Stimulated activated CD4-positive, alpha-beta T cell treated with anti-CD3 and anti-CD28 coated beads, TNF-alpha, amount 100 ng/mL, for 24 hours (primary cell): Measurements from ENCODE around the gene EMILIN3.

ENCODE experiments used
- DNase-seq, 3 experiments: peaks; one replicate each; pipeline ENCODE4 v3.0.0-alpha.2; 2020; ENCODE audit warnings: low read depth in 3 of 3

The EMILIN3 gene

GRCh38 chr20:41347523-41348429 lies 18.8 kb downstream of the EMILIN3 start:
- no peak for DNase-seq

GRCh38 chr20:41345729-41346067 lies 20.9 kb downstream of the EMILIN3 start:
- DNase-seq: no peak

DNA sequence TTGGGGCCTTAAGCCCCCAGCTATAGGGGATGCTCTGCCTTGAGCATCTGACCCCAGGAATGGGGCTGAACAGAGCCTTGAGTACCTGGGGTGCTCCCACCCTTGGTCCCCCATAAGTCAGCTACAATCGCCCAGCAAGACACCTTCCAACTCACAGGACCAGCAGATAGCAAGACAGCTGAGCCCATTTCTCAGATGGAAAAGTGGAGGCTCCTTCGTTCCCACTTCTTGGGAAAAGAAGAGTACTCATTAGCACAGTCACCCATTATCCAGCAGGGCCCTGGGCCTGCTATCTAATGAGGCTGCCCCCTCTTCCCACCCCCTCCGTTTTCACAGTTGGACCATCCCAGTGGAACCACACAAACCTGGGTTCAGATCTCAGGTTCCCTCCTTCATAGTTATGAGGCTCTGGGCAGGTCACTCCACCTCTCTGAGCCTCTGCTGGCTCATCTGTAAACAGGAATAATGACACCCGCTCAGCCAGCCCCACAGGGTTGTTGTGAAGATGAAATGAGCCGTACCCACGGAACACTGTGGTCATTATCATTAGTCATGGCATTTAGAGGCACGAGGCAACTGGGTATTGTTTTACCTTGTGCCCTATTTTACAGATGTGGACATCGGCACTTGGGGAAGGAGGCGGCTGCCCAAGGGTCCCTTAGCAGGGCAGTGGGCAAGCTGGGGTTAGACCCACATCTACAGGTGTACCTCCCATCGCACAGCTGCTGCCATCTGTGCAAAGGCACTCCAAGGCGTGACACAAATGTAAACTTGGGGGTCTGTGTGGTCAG lies 21.5 kb downstream of the EMILIN3 start:
- DNase-seq: no peak

- DNase-seq: no peak
Observed at GRCh38 chr20:41344477-41344876, 22.1 kb downstream of the EMILIN3 start.

GRCh38 chr20:41342474-41343464 lies 23.8 kb downstream of the EMILIN3 start:
- no peak for DNase-seq

DNA sequence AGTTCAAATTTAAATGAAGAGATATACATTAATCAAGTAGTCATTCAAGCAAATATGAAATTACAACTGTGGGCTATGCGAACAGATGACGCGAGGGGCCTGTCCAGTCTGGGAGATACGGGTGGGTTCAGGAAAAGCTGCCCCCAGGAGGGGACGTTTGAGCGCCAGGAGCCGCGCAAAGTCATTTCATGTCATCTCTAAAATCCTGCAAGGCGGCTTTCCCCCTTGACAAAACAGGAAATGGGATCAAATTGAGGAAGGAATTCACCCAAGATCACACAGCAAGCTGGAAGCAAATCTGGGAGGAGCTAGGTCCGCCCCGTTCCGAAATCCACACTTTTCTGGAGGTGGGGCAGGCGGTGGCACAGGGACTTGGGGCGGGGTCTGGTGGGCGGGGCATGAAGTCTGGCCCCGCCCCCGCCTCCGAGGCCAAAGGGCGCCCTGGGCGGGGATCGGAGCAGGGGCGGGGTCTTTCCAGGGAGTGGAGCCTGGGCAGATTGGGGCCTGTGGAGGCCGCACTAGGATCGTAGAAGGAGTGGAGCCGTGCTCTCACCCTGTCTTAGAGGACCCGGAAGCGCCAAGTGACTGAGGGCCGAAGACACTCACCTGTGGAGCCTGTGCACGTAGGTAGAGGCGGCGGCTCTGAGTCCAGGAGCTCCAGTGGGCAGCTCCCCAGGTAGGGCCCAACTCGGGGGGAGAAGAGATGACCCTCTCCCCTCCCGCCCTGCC lies 26.1 kb downstream of the EMILIN3 start, which contains the start of gene LPIN3:
Gene LPIN3, plus strand, starts transcription at position 495 of the 729 bp plus-strand sequence. CDS start 4,983 bp downstream, outside the sequence.
- DNase-seq: peak in 2 of 3 experiments; percentile 19 to 67

- peak; percentile 70 to 81 (median 71) for DNase-seq
Observed at GRCh38 chr20:41339957-41340326, 26.7 kb downstream of the EMILIN3 start.

DNA sequence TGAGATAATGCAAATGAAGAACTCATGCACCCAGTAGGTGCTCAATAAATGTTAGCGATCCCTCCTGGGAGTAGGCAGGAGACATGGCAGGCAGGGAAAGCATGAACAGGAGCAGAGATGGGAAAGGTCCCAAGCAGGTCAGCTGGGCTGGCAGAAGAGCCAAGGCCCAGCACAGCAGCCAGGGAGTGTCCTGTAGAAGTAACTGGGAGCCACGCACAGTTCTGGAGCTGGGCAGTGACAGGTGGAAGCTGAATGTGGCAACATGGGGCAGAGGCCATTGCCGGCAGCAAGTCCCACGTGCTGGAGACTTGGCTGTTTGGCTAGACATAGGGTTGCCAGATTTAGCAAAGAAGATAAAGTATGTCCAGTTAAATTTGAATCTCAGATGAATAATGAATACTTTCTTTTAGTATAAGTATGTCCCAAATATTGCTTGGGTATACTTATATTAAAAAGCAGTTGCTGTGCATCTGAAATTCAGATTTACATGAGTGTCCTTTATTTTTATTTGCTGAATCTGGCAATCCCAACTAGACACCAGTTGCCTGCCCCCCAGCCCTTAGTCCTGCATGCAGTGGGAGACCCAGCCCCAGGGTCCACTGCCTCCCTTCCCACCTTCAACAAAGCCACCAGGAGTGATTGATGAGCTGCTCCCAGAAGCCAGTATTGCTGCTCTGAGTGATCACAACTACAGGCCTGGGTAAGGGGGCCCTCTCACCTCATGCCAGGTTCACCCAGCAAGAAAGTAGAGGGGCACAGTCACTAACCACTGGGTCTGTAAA lies 29.7 kb downstream of the EMILIN3 start:
- no peak for DNase-seq

DNA sequence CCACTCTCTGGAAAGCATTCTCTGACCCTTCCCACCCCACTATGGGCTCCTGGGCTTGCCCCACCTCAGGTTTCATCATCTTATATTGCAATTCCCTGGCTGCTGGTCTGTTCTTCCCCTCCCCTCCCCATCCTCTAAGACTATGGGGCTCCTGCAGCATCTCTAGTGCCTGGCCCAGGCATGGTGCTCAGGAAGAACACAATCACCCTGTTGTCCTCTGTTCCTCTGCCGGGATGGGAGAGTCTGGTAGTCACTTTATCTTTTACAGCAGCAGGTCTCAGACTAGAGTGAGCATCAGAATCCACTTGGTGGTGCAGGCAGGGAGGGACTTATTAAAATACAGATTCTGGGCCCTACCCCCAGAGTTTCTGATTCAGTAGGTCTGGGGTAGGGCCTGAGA lies 31.0 kb downstream of the EMILIN3 start:
- no peak for DNase-seq

- no peak for DNase-seq
Observed at GRCh38 chr20:41334443-41335421, 31.9 kb downstream of the EMILIN3 start.

- DNase-seq: no peak
Observed at GRCh38 chr20:41334036-41334435, 32.6 kb downstream of the EMILIN3 start.

DNA sequence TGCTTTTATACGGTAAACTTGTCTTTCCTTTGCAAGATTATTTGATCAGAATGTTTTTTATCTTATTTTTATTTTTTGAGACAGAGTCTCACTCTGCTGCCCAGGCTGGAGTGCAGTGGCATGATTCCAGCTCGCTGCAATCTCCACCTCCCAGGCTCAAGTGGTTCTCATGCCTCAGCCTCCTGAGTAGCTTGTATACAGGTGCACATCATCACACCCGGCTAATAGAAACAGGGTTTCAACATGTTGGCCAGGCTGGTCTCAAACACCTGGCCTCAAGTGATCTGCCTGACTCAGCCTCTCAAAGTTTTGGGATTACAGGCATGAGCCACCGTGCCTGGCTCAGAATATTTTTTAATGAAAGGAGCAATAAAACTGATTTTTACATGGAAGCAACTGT lies 34.9 kb downstream of the EMILIN3 start:
- DNase-seq: no peak

- DNase-seq: no peak
Observed at GRCh38 chr20:41330941-41331340, 35.7 kb downstream of the EMILIN3 start.

DNA sequence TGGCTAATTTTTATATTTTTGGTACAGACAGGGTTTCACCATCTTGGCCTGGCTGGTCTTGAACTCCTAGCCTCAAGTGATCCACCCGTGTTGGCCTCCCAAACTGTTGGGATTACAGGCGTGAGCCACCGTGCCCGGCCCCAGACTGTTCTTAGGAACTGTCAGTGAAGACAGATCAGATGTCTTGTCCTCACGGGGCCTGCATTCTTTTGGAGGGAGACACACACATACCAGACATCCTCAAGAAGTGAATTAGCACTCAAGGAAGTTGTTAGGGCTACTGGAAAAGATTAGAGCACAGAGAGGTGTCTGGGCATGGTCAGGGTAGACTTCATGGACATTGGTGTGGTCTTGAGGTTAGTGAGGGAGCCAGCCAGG lies 36.3 kb downstream of the EMILIN3 start:
- DNase-seq: no peak

DNA sequence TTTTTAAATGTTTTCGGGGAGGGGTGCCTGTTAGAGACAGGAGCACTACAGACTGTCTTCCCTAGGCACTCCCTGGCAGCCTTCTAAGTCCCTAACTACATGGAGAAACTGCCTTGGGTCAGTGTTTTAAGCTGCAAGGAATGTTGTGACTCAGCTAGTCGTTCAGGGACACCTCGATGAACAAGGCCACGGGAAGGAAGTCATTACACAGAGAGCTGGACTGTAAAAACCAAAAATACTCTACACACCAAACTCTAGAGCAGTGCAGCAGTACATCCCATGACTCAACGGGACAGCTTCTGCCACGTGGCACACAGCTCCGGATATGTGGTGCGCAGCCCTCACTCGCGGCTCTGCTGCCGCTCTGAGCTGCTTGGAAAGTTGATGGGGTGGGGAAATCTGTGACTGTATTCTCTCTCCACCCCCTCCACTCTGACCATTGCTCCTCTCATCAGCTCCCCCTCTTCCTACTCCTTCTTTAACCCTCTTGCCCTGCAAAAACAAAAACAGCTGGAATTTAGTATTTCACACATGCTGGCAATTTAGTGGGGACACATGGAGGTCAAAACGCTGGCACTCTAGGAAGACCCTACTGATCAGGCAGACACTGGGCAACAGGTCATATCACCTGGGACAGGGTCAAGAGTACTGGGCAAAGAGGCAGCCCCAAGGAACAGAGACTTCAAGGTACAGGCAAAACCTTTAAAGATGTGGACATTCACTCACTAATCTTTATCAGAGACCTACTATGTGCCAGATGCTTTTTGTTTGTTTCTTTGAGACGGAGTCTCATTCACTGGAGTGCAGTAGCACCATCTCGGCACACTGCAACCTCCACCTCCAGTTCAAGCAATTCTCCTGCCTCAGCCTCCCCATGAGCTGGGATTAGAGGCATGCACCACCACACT lies 36.9 kb downstream of the EMILIN3 start:
- peak; percentile 28 to 63 (median 38) for DNase-seq

GRCh38 chr20:41327178-41327577 lies 39.4 kb downstream of the EMILIN3 start:
- no peak for DNase-seq

- no peak for DNase-seq
Observed at GRCh38 chr20:41320976-41321375, 45.6 kb downstream of the EMILIN3 start.

- DNase-seq: no peak
Observed at GRCh38 chr20:41320441-41320840, 46.2 kb downstream of the EMILIN3 start.
